ENCODE data around the gene NPTX1. TPM values are rescaled to one million over a fixed set of nuclear protein-coding genes. Genes with fewer than 3 reads are reported as not detected.

Gene NPTX1
- polyA plus RNA-seq, 1 donor from 2014 or later: 0.56 TPM

DNA sequence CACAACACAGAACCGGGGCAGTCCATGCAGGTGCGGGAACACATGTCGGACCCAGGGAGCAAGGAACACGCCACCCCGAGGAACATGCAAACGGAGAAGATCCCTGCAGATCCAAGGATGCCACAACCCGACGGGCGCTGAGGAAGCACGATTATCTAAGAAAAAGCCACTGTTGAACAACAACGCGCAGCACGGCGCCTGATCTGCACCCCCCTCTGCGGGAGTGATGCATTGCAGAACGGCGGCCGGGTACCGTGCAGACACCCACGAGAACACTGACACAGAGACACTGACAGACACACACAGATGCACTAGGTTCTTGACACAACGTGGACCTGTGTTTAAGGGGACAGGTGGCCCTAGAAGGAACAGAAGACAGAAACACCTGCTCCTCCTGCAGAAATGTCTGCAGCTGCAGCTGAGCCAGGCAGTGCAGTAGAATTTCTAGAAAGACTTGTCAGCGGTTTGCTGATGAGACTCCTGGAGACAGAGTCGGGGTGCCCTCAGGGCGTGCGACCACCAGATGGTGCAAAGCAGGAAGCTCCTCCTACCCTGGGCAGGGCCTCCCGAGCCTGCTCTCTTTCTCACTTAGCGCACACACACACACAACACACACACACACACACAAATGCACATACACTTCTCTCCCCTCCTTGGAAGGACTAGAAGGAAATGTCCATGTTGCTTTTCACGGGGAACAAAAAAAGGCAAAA, 7.5 kb downstream of the NPTX1 start:
- no peak overlapping the region for H3K27ac ChIP-seq (ENCODE audit: low read length)
- no peak overlapping the region for H2AFZ ChIP-seq (ENCODE audit: low read depth, low read length)
- TF ChIP-seq POLR2AphosphoS5 (IDR thresholded peaks at IDR 0.05): no peak
- no peak for TF ChIP-seq SMC3 (conservative IDR thresholded peaks at IDR 0.05; ENCODE audit: poor library complexity)
- no peak for TF ChIP-seq TAF1 (IDR thresholded peaks at IDR 0.05; ENCODE audit: low read depth)
- TF ChIP-seq, protein P1, sequence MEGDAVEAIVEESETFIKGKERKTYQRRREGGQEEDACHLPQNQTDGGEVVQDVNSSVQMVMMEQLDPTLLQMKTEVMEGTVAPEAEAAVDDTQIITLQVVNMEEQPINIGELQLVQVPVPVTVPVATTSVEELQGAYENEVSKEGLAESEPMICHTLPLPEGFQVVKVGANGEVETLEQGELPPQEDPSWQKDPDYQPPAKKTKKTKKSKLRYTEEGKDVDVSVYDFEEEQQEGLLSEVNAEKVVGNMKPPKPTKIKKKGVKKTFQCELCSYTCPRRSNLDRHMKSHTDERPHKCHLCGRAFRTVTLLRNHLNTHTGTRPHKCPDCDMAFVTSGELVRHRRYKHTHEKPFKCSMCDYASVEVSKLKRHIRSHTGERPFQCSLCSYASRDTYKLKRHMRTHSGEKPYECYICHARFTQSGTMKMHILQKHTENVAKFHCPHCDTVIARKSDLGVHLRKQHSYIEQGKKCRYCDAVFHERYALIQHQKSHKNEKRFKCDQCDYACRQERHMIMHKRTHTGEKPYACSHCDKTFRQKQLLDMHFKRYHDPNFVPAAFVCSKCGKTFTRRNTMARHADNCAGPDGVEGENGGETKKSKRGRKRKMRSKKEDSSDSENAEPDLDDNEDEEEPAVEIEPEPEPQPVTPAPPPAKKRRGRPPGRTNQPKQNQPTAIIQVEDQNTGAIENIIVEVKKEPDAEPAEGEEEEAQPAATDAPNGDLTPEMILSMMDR (IDR thresholded peaks at IDR 0.05; ENCODE audit: poor library complexity, severe bottlenecking): no peak
- TF ChIP-seq EZH2 (IDR thresholded peaks at IDR 0.05; ENCODE audit: borderline replicate concordance, insufficient read depth, low read length, poor library complexity, severe bottlenecking): no peak
- no peaks in the 10 kb centered on the region for H3K9me2 ChIP-seq (ENCODE audit: insufficient read depth, low read length)
- no peaks in the 10 kb centered on the region for H3K79me2 ChIP-seq (replicated peaks; ENCODE audit: insufficient read depth, low read length)
- H3K27me3 ChIP-seq (ENCODE audit: insufficient read depth, low read depth, low read length): peaks cover 6% of the 10 kb centered on the region
- no peak overlapping the region for H3K4me3 ChIP-seq (ENCODE audit: low read length)
- H3F3A ChIP-seq (ENCODE audit: insufficient read depth, low read length, poor library complexity, severe bottlenecking): no peaks in the 10 kb centered on the region
- H3K36me3 ChIP-seq (ENCODE audit: insufficient read depth, low read length): no peaks in the 10 kb centered on the region
- H3K4me2 ChIP-seq (ENCODE audit: low read length): no peak overlapping the region
- no peak overlapping the region for H3K9ac ChIP-seq (ENCODE audit: low read length)
- H4K20me1 ChIP-seq (ENCODE audit: insufficient read depth): no peaks in the 10 kb centered on the region
- H3K9me3 ChIP-seq (ENCODE audit: low read length): no peaks in the 10 kb centered on the region

DNA sequence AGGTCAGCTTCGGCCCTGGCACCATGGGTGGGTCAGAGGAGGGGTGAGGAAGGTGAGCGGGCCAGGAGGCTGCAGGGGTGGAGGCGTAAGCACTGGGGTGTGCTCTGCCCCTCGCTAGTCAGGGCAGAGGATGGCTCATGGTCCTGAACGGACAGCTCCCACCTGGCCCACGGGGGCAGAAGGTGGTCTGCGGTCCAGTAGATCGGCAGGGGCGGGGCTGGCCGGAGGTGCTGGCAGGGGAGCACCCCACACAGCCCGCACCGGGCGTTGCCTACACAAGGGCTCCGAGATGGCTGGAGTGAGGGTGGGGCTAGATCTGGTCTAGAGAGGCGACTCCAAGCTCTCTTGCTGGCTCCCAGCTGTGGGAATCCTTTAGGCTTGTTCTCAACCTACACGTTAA, 8.2 kb downstream of the NPTX1 start:
- Histone ChIP-seq H4K20me1 (ENCODE audit: insufficient read depth) (no peaks in the 10 kb centered on the region), H3K4me2 (ENCODE audit: low read length) (no peak overlapping the region), H3K9me2 (ENCODE audit: insufficient read depth, low read length) (no peaks in the 10 kb centered on the region), H3K4me3 (ENCODE audit: low read length) (no peak overlapping the region), H3K9ac (ENCODE audit: low read length) (no peak overlapping the region), H3K27me3 (ENCODE audit: insufficient read depth, low read depth, low read length) (peaks cover 2% of the 10 kb centered on the region), H3K36me3 (ENCODE audit: insufficient read depth, low read length) (no peaks in the 10 kb centered on the region), H3K27ac (ENCODE audit: low read length) (no peak overlapping the region), H3K79me2 (replicated peaks; ENCODE audit: insufficient read depth, low read length) (no peaks in the 10 kb centered on the region), H3F3A (ENCODE audit: insufficient read depth, low read length, poor library complexity, severe bottlenecking) (no peaks in the 10 kb centered on the region), H2AFZ (ENCODE audit: low read depth, low read length) (no peak overlapping the region), H3K9me3 (ENCODE audit: low read length) (no peaks in the 10 kb centered on the region)
- no peak for TF ChIP-seq EZH2 (IDR thresholded peaks at IDR 0.05; ENCODE audit: borderline replicate concordance, insufficient read depth, low read length, poor library complexity, severe bottlenecking)
- TF ChIP-seq SMC3 (conservative IDR thresholded peaks at IDR 0.05; ENCODE audit: poor library complexity): no peak
- TF ChIP-seq MXI1 (conservative IDR thresholded peaks at IDR 0.05; ENCODE audit: poor library complexity, severe bottlenecking): no peak
- TF ChIP-seq TAF1 (IDR thresholded peaks at IDR 0.05; ENCODE audit: low read depth): no peak
- TF ChIP-seq, protein P1 (IDR thresholded peaks at IDR 0.05; ENCODE audit: poor library complexity, severe bottlenecking): no peak
- no peak for TF ChIP-seq RAD21 (conservative IDR thresholded peaks at IDR 0.05)
- TF ChIP-seq POLR2AphosphoS5 (IDR thresholded peaks at IDR 0.05): no peak
- TF ChIP-seq, protein P2, sequence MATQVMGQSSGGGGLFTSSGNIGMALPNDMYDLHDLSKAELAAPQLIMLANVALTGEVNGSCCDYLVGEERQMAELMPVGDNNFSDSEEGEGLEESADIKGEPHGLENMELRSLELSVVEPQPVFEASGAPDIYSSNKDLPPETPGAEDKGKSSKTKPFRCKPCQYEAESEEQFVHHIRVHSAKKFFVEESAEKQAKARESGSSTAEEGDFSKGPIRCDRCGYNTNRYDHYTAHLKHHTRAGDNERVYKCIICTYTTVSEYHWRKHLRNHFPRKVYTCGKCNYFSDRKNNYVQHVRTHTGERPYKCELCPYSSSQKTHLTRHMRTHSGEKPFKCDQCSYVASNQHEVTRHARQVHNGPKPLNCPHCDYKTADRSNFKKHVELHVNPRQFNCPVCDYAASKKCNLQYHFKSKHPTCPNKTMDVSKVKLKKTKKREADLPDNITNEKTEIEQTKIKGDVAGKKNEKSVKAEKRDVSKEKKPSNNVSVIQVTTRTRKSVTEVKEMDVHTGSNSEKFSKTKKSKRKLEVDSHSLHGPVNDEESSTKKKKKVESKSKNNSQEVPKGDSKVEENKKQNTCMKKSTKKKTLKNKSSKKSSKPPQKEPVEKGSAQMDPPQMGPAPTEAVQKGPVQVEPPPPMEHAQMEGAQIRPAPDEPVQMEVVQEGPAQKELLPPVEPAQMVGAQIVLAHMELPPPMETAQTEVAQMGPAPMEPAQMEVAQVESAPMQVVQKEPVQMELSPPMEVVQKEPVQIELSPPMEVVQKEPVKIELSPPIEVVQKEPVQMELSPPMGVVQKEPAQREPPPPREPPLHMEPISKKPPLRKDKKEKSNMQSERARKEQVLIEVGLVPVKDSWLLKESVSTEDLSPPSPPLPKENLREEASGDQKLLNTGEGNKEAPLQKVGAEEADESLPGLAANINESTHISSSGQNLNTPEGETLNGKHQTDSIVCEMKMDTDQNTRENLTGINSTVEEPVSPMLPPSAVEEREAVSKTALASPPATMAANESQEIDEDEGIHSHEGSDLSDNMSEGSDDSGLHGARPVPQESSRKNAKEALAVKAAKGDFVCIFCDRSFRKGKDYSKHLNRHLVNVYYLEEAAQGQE (IDR thresholded peaks at IDR 0.05; ENCODE audit: borderline replicate concordance): no peak
- TF ChIP-seq EP300 (conservative IDR thresholded peaks at IDR 0.05; ENCODE audit: poor library complexity, severe bottlenecking): no peak

All from neural cell (in vitro differentiated cells).